ENCODE measurements around the gene AP5Z1. TPM values are rescaled to one million over a fixed set of nuclear protein-coding genes. Genes with fewer than 3 reads are reported as not detected.

Gene AP5Z1
- total and polyA plus RNA-seq, 2 of the 4 experiments (the other 2 are of a cell fraction), result 9.7 to 38.7 TPM

- Histone ChIP-seq H3K4me3 (ENCODE audit: insufficient read depth, low read depth, low read length) (no peak overlapping the region), H4K8ac (ENCODE audit: low read depth in 2 of 2, low read length in 2 of 2) (no peak overlapping the region), H4K5ac (ENCODE audit: low read depth, low read length) (no peak overlapping the region), H3K23ac (ENCODE audit: low read depth, low read length) (no peak overlapping the region), H3K27me3 (ENCODE audit: control insufficient read depth, insufficient read depth, low read length) (no peaks in the 10 kb centered on the region), H2BK120ac (ENCODE audit: low read depth, low read length) (no peak overlapping the region), H3K9me1 (ENCODE audit: insufficient read depth, low read length) (no peaks in the 10 kb centered on the region), H3K18ac (ENCODE audit: low read depth, low read length) (no peak overlapping the region), H3K27ac (ENCODE audit: insufficient read depth, low read length) (no peak overlapping the region), H2BK15ac (ENCODE audit: low read depth, low read length) (no peak overlapping the region), H2AK9ac (replicated peaks; ENCODE audit: low read depth, low read length, poor library complexity) (no peak overlapping the region), H2AK5ac (ENCODE audit: low read depth, low read length) (no peak overlapping the region), H4K91ac (ENCODE audit: insufficient read depth, low read depth, low read length) (no peak overlapping the region), H2BK20ac (ENCODE audit: low read depth, low read length) (no peak overlapping the region), H2BK5ac (ENCODE audit: low read depth, low read length, poor library complexity, severe bottlenecking) (no peak overlapping the region), H3K4ac (ENCODE audit: low read depth, low read length) (no peak overlapping the region), H4K20me1 (ENCODE audit: insufficient read depth, low read length) (peaks cover 17% of the 10 kb centered on the region; the same call in 1 of the 2 replicates), H3K56ac (ENCODE audit: extremely low read depth, insufficient read depth, low read length) (no peak overlapping the region), H3K9me3 (ENCODE audit: control insufficient read depth, insufficient read depth, low read length) (no peaks in the 10 kb centered on the region), H3K79me1 (ENCODE audit: low read depth in 1 of 2, low read length in 2 of 2) (peaks cover 12 to 63% of the 10 kb centered on the region in 2 experiments; a peak in 3 of 4 replicates), H3K4me2 (ENCODE audit: low read depth, low read length) (no peak overlapping the region), H3K36me3 (ENCODE audit: control insufficient read depth, insufficient read depth, low read length) (peaks cover 43% of the 10 kb centered on the region), H2AFZ (replicated peaks; ENCODE audit: low read length, poor library complexity) (no peak overlapping the region), H3K4me1 (ENCODE audit: control insufficient read depth, insufficient read depth, low read length) (peaks cover 6% of the 10 kb centered on the region), H3K14ac (replicated peaks; ENCODE audit: low read depth, low read length) (no peak overlapping the region), H3K9ac (ENCODE audit: low read depth, low read length) (no peak overlapping the region)
- ATAC-seq (ENCODE audit: low read depth), result no peak
- CTCF ChIA-PET, result no interaction called here
- 82% methylated on average over 6 of the region's 14 CpGs; no CpG with 5 or more reads in 1 of the 2 experiments for WGBS, 2 experiments (ENCODE audit: extremely low coverage in 2 of 2, insufficient read length in 1 of 2)
- dilution Hi-C loops (cut with HindIII; ENCODE audit: low sequenced_read_pairs, unreplicated experiment) (no loop called here), in situ Hi-C loops (cut with MboI; ENCODE audit: low sequenced_read_pairs) (no loop called here), intact Hi-C loops (cut with micrococcal nuclease) (no loop called here)
- BruUV-seq (replicated peaks), result no TSS peak
- TF ChIP-seq NFE2L2 (IDR thresholded peaks at IDR 0.05; ENCODE audit: low read depth, low read length) (no peak), POLR2A (IDR thresholded peaks at IDR 0.05; ENCODE audit: low read depth, low read length) (no peak), CHD1 (IDR thresholded peaks at IDR 0.05; ENCODE audit: low read depth, low read length) (no peak), MAFK (IDR thresholded peaks at IDR 0.05; ENCODE audit: low read depth, low read length) (no peak), CEBPB (IDR thresholded peaks at IDR 0.05; ENCODE audit: low read depth, low read length) (no peak), ELK1 (IDR thresholded peaks at IDR 0.05; ENCODE audit: borderline replicate concordance, low read depth, low read length) (no peak), RFX5 (IDR thresholded peaks at IDR 0.05; ENCODE audit: low read depth, low read length) (no peak), MXI1 (IDR thresholded peaks at IDR 0.05; ENCODE audit: borderline replicate concordance, low read depth, low read length) (no peak), FOS (IDR thresholded peaks at IDR 0.05; ENCODE audit: low read depth, low read length) (no peak)
- TF ChIP-seq, protein P1, sequence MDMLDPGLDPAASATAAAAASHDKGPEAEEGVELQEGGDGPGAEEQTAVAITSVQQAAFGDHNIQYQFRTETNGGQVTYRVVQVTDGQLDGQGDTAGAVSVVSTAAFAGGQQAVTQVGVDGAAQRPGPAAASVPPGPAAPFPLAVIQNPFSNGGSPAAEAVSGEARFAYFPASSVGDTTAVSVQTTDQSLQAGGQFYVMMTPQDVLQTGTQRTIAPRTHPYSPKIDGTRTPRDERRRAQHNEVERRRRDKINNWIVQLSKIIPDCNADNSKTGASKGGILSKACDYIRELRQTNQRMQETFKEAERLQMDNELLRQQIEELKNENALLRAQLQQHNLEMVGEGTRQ (IDR thresholded peaks at IDR 0.05; ENCODE audit: low read depth, low read length), result no peak
- DNase-seq, result no peak
- POLR2A ChIA-PET (ENCODE audit: unreplicated experiment), result interaction anchor here (0.6 kb wide), 1 partner anchor 81 kb away, joined by 3 read pairs; no protein-coding TSS in a partner anchor
Observed at GRCh38 chr7:4749363-4749762, 26.1 kb upstream of the AP5Z1 start.
